ENCODE measurements around the gene ELN. TPM values are rescaled to one million over a fixed set of nuclear protein-coding genes. Genes with fewer than 3 reads are reported as not detected.
"Not testable (repeated sequence)": the region's sequence is repeated elsewhere in the genome, so short reads cannot be mapped to it uniquely, and the experiment has no call there.

The ELN gene
- total RNA-seq, 2 donors from 2014 or later: 6.9 to 12.6 TPM

DNA sequence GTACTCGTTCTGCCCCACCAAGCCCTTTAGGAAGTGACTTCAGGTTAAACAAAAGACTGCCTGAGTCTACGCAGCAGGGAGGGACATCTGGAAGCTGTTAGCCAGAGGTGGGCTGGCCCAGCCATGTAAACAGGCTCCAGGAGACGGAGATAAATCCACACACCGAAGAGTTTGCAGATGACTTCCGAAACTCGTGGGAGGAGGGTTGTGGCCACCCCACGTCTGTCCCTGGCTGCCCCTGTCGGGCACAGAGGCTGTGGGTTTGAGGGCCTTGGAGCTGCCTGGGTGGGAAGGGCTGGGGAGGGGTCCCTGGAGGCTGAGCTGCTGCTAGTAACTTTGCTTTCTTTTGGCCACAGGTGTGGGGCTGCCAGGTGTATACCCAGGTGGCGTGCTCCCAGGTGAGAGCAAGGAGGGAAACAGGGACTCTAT is 15.6 kb downstream of the ELN start:
- Histone ChIP-seq H3K36me3 (no peaks in the 10 kb centered on the region), H3K27me3 (no peaks in the 10 kb centered on the region), H3K9me3 (no peaks in the 10 kb centered on the region), H3K4me3 (no peak overlapping the region), H3K4me1 (no peaks in the 10 kb centered on the region), H3K9ac (ENCODE audit: low read depth in 2 of 2, low read length in 2 of 2) (no peak overlapping the region), H3K27ac (no peak overlapping the region)
- no peak for TF ChIP-seq CTCF (IDR thresholded peaks at IDR 0.05)
- intact Hi-C loops (cut with DNase I): no loop called here
- DNase-seq: no peak

DNA sequence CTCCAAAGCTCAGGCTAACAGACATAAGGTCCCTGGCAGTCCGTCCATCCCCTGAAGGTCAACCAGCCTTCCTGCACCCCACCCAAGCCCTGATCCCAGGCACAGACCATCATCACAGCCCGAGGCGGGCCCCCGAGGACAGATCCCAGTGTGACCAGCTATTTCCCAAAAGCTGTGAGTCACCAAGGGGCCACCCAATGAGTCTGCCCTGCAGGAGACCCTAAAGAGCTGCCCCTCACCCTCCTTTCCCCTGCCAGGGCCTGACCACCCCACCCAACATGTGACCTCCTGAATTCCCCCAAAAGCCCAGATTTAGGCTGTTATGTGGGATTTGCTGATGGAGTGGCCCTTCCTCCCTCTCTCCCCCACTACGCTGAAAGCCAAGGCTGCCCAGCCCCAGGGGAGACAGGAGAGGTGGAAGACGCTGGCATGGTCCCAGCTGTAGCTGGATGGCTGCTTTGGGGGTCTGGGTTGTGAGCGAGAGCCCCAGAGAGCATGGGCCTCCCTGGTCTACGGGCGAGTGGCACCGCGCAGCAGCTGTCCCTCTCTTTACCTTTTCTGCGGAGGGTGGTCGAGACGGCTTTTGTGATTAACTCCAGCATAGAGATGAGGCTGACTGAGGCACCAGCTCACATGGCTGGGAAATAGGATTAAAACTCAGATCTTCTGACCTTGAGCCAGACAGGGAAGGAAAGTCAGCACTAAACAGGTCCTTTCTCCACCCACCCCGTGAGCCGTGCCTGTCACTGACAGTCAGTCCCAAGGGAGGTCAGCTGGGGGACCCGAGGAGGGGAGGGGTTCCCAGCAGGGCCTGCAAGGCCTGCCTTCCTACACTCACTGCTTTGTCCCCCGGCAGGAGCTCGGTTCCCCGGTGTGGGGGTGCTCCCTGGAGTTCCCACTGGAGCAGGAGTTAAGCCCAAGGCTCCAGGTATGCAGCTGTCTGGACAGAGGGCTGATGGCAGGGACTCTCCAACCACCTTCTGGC is 16.7 kb downstream of the ELN start:
- no peak for TF ChIP-seq CTCF (IDR thresholded peaks at IDR 0.05)
- H3K36me3 ChIP-seq: no peaks in the 10 kb centered on the region
- intact Hi-C loops (cut with DNase I): no loop called here
- no peaks in the 10 kb centered on the region for H3K4me1 ChIP-seq
- no peak overlapping the region for H3K9ac ChIP-seq (ENCODE audit: low read depth in 2 of 2, low read length in 2 of 2)
- H3K4me3 ChIP-seq: no peak overlapping the region
- no peaks in the 10 kb centered on the region for H3K9me3 ChIP-seq
- no peak for DNase-seq
- H3K27ac ChIP-seq: no peak overlapping the region
- H3K27me3 ChIP-seq: no peaks in the 10 kb centered on the region

DNA sequence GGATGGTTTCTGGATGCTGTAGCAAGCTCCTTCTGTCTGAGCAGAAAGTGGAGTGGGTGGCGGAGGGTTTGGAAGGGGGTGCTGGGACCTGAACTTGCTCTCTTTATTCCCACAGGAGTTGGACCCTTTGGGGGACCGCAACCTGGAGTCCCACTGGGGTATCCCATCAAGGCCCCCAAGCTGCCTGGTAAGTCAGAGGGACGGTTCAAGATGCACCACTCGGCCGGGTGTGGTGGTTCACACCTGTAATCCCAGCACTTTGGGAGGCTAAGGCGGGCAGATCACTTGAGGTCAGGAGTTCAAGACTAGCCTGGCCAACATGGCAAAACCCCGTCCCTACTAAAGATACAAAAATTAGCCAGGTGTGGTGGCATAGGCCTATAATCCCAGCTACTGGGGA is 18.6 kb downstream of the ELN start:
- DNase-seq; H3K27me3 ChIP-seq; intact Hi-C loops (cut with DNase I); H3K27ac ChIP-seq; H3K4me1 ChIP-seq; H3K9me3 ChIP-seq; H3K36me3 ChIP-seq; H3K4me3 ChIP-seq; H3K9ac ChIP-seq (ENCODE audit: low read depth in 2 of 2, low read length in 2 of 2): not testable (repeated sequence)

DNA sequence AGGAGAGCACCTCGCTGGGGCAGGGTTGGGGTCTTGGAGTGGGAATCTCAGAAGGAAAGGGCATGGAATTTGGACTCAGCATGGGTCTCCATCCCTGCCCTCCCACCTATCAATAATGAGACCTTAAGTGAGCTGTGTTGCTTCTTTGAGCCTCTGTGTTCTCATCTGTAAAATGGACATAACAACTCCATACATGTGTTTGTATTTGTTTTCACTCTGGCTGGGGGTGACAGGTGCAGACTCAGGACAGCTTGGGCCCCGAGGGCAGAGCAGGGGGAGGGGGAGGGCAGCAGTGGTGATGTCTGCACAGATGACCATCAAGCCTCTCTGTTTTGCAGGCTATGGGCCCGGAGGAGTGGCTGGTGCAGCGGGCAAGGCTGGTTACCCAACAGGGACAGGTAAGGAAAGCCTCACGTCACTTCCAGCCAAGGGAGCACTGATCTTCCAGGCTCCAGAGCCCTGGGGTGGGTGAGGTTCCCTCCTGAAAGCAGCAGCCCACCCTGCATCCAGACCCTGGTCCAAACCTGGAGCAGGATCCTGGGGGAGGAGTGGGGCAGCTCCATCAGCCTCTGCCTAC is 19.9 kb downstream of the ELN start:
- Histone ChIP-seq H3K27ac (no peak overlapping the region), H3K9ac (ENCODE audit: low read depth in 2 of 2, low read length in 2 of 2) (no peak overlapping the region), H3K4me1 (no peaks in the 10 kb centered on the region), H3K27me3 (no peaks in the 10 kb centered on the region), H3K4me3 (no peak overlapping the region), H3K9me3 (no peaks in the 10 kb centered on the region), H3K36me3 (no peaks in the 10 kb centered on the region)
- DNase-seq: no peak
- no peak for TF ChIP-seq CTCF (IDR thresholded peaks at IDR 0.05)
- intact Hi-C loops (cut with DNase I): no loop called here

DNA sequence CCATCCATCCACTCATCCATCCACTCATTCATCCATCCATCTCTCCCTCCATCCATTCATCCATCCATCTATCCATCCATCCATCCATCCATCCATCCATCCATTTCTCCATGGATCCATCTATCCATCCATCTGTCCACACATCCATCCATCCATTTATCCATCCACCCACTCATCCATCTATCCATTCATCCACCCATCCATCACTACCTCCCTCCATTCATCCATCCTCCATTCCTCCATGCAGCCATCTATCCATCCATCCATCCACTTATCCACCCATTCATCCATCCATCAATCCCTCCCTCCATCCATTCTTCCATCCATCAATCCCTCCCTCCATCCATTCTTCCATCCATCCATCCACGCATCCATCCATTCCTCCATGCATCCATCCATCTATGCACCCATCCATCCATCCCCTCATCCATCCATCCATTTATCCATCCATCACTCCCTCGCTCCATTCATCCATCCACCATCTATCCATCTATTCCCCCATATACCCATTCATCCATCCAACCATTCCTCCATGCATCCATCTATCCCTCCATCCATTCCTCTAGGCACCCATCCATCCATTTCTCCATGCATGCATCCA is 21.1 kb downstream of the ELN start:
- TF ChIP-seq CTCF (IDR thresholded peaks at IDR 0.05): no peak

More for the DNA sequence above, 21.1 kb downstream of the ELN start:
- Histone ChIP-seq H3K27me3 (no peaks in the 10 kb centered on the region), H3K4me1 (no peaks in the 10 kb centered on the region), H3K9me3 (no peaks in the 10 kb centered on the region), H3K9ac (ENCODE audit: low read depth in 2 of 2, low read length in 2 of 2) (no peak overlapping the region), H3K4me3 (no peak overlapping the region), H3K27ac (no peak overlapping the region), H3K36me3 (no peaks in the 10 kb centered on the region)
- DNase-seq: no peak
- intact Hi-C loops (cut with DNase I): no loop called here

Data from colonic mucosa (tissue), 4 donors.